Tibial artery (tissue), 4 donors: Measurements from ENCODE around the gene LRRN2.

Source experiments
- DNase-seq, 2 donors: peaks; one replicate each; pipeline ENCODE4 v3.0.0-alpha.2; 2019
- H3K27ac ChIP-seq, 2 donors: fragments of 200-600 bp; sonication (generic) in 1 of 2; 1 replicate in 1 of 2; 2 replicates in 1 of 2; pipeline ENCODE4 v1.5.1; 2018 to 2019; ENCODE audit warnings: mild to moderate bottlenecking in 1 of 2
- H3K27me3 ChIP-seq, 2 donors: fragments of 200-600 bp; sonication (generic) in 1 of 2; one replicate each; pipeline versions ENCODE4 v1.5.1 to v1.6.0; 2016 to 2019
- H3K36me3 ChIP-seq, 3 donors: fragments of 200-600 bp; sonication (generic) in 2 of 3; one replicate each; pipeline ENCODE4 v1.5.1; 2016 to 2019; ENCODE audit warnings: mild to moderate bottlenecking in 2 of 3
- H3K4me1 ChIP-seq, 4 donors: fragments of 200-600 bp; sonication (generic) in 2 of 4; 1 replicate in 3 of 4; 2 replicates in 1 of 4; pipeline ENCODE4 v1.5.1; 2016 to 2019
- H3K4me3 ChIP-seq, 2 donors: fragments of 200-600 bp; sonication (generic) in 1 of 2; 1 replicate in 1 of 2; 2 replicates in 1 of 2; pipeline ENCODE4 v1.5.1; 2018 to 2019; ENCODE audit warnings: mild to moderate bottlenecking in 2 of 2
- H3K9me3 ChIP-seq, 3 donors: fragments of 200-600 bp; sonication (generic) in 1 of 3; one replicate each; pipeline ENCODE4 v1.5.1; 2016 to 2019
- intact Hi-C: fragments of 100-400 bp; cut with DNase I; formaldehyde crosslinking; loops from one replicate; pipeline ENCODE4 v1.15.0; 2023; ENCODE audit warnings: low total_unique reads
- TF ChIP-seq, protein P1 (sequence below), 2 experiments: fragments of 200-600 bp in 1 of 2; fragments of 450-650 bp in 1 of 2; IDR thresholded peaks; one replicate each; pipeline ENCODE4 v1.5.1; 2017 to 2019; ENCODE audit warnings: antibody characterized with exemption in 2 of 2, mild to moderate bottlenecking in 1 of 2, moderate library complexity in 1 of 2

Gene LRRN2

GRCh38 chr1:204726478-204726877 lies 40.9 kb upstream of the LRRN2 start:
- H3K27me3 ChIP-seq, result peaks cover 0 to 30% of the 10 kb centered on the region in 2 donors
- TF ChIP-seq, protein P1, sequence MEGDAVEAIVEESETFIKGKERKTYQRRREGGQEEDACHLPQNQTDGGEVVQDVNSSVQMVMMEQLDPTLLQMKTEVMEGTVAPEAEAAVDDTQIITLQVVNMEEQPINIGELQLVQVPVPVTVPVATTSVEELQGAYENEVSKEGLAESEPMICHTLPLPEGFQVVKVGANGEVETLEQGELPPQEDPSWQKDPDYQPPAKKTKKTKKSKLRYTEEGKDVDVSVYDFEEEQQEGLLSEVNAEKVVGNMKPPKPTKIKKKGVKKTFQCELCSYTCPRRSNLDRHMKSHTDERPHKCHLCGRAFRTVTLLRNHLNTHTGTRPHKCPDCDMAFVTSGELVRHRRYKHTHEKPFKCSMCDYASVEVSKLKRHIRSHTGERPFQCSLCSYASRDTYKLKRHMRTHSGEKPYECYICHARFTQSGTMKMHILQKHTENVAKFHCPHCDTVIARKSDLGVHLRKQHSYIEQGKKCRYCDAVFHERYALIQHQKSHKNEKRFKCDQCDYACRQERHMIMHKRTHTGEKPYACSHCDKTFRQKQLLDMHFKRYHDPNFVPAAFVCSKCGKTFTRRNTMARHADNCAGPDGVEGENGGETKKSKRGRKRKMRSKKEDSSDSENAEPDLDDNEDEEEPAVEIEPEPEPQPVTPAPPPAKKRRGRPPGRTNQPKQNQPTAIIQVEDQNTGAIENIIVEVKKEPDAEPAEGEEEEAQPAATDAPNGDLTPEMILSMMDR (IDR thresholded peaks at IDR 0.05), result no peak
- no peaks in the 10 kb centered on the region for H3K9me3 ChIP-seq

DNA sequence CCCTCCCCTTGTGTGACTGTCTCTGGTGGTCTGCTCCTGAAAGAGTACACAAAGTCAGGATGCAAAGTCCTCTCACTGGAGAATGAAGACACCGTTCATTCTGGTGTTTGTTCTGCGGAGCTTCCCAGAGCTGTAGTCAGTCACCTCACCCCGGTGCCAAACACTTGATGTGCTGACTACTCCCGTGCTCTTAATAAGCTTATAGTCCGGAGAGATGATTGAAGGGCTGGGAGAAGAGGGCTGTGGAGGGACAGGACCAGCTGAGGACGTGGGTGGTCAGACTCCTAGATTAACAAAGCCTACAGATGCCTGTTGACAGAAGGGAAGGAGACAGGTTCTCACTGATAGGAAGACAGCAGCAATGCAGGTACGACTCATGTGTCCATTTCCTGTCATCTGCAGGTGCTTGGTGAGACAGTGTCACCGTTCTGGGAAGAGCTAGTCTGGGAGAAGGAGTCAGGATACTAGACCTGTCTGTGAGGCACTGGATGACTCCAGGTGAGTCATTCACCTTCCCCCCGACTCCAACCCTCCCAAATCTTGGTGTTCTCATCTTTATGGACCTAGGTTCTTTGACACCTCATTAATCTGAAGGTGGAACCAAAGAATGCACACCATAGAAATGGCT lies 40.4 kb upstream of the LRRN2 start:
- DNase-seq, result no peak
- H3K36me3 ChIP-seq, result no peaks in the 10 kb centered on the region
- intact Hi-C loops, result no loop called here
- TF ChIP-seq, protein P1 (IDR thresholded peaks at IDR 0.05), result no peak
- no peak overlapping the region for H3K27ac ChIP-seq
- no peak overlapping the region for H3K4me3 ChIP-seq
- no peaks in the 10 kb centered on the region for H3K9me3 ChIP-seq
- peaks cover 0 to 28% of the 10 kb centered on the region in 2 donors for H3K27me3 ChIP-seq
- no peaks in the 10 kb centered on the region for H3K4me1 ChIP-seq

More at GRCh38 chr1:204726478-204726877, 40.9 kb upstream of the LRRN2 start:
- Histone ChIP-seq H3K4me3 (no peak overlapping the region), H3K27ac (no peak overlapping the region), H3K36me3 (no peaks in the 10 kb centered on the region), H3K4me1 (no peaks in the 10 kb centered on the region)
- intact Hi-C loops, result no loop called here
- no peak for DNase-seq

DNA sequence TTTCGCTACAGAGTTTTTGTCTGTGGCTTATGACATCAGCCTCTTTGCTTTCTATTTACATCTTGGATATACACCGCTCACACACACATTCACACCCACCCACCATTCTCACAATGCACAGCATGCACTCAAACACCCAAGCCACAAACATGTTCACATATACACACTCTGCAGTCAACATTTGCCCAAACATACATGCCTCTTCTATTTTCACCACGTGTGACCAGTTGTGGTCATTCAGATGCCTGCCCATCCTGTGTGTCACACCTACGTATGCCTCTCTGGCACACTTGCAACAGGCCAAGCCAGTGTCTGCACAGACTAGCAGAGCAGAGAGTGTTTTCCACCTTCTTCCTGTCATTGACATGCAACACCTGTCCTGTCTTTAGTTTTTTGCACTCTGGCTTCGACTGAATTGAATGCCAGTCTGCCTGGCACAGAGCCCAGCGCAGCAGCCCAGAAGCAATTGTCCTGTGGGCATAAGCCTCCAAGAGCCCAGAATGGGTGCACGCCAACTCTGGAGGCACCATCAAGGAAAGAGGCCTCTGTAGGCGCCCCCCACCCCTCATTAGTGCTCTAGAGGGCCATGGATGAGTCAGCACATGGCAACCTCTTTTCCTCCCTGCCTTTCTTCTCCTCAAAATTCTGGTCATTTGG lies 37.7 kb upstream of the LRRN2 start:
- intact Hi-C loops, result no loop called here
- Histone ChIP-seq H3K36me3 (no peaks in the 10 kb centered on the region), H3K9me3 (no peaks in the 10 kb centered on the region)

GRCh38 chr1:204721373-204722055 lies 36.0 kb upstream of the LRRN2 start:
- no peak for DNase-seq
- H3K4me3 ChIP-seq, result no peak overlapping the region
- H3K9me3 ChIP-seq, result no peaks in the 10 kb centered on the region
- no peaks in the 10 kb centered on the region for H3K4me1 ChIP-seq
- H3K36me3 ChIP-seq, result no peaks in the 10 kb centered on the region
- intact Hi-C loops, result no loop called here
- H3K27me3 ChIP-seq, result peaks cover 0 to 16% of the 10 kb centered on the region in 2 donors
- H3K27ac ChIP-seq, result no peak overlapping the region
- TF ChIP-seq, protein P1 (IDR thresholded peaks at IDR 0.05), result no peak

More for the DNA sequence above, 37.7 kb upstream of the LRRN2 start:
- Histone ChIP-seq H3K4me3 (no peak overlapping the region), H3K4me1 (no peaks in the 10 kb centered on the region), H3K27ac (no peak overlapping the region), H3K27me3 (peaks cover 0 to 25% of the 10 kb centered on the region in 2 donors)
- no peak for DNase-seq
- TF ChIP-seq, protein P1 (IDR thresholded peaks at IDR 0.05), result no peak

DNA sequence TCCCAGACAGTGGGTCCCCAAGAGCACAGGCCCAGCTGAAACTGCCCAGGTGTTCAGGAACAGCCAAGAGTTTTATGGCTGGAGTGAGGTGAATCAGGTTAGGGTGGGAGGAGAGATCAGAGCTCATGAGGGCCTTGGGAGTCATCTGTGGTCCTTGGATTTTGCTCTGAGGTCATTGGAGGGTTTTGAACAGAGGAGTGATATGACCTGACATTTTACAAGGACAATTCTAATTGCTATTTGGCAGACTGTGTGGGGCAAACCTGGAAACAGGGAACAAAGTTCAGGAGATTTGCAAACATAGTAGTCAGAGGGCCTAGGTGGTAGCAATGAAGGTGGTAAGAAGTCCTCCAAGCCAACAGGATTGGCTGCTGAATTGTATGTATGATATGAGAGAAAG lies 31.1 kb upstream of the LRRN2 start:
- Histone ChIP-seq H3K4me1 (no peaks in the 10 kb centered on the region), H3K27me3 (peaks cover 0 to 29% of the 10 kb centered on the region in 2 donors), H3K36me3 (no peaks in the 10 kb centered on the region), H3K27ac (no peak overlapping the region), H3K9me3 (no peaks in the 10 kb centered on the region), H3K4me3 (no peak overlapping the region)
- no peak for DNase-seq
- TF ChIP-seq, protein P1 (IDR thresholded peaks at IDR 0.05), result no peak
- intact Hi-C loops, result no loop called here
